NOMO-1 treated with DMSO at 0.1 percent for 48 hours (cell line): ENCODE measurements around the gene MB21D2.

Experiments
- DNase-seq: peaks from one replicate; lab custom pipeline; 2025; ENCODE audit not compliant: unreplicated experiment; lab: John Stamatoyannopoulos, UW

The MB21D2 gene

GRCh38 chr3:192927016-192927415 is 9.4 kb upstream of the MB21D2 start:
- no peak for DNase-seq

DNA sequence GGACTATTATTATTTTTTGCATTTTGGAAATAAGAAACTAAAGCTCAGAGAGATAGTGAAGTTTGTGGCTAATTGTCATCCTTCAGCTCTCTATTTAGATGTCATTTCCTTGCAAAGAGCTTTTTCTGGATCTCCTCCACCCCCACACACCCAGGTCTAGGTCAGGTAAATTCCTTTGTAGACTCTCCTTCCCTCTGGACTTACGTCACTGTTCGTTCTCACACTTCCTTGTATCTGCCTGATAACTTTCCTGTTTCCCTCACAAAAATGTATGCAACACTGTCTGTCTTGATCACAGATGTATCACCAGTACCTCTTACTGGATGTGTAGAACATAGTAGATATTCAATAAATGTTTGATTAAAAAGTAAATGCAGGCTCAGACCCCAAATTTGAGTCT is 6.1 kb upstream of the MB21D2 start:
- no peak for DNase-seq

- DNase-seq, result no peak
Measured at GRCh38 chr3:192921793-192922192, 4.1 kb upstream of the MB21D2 start.

DNA sequence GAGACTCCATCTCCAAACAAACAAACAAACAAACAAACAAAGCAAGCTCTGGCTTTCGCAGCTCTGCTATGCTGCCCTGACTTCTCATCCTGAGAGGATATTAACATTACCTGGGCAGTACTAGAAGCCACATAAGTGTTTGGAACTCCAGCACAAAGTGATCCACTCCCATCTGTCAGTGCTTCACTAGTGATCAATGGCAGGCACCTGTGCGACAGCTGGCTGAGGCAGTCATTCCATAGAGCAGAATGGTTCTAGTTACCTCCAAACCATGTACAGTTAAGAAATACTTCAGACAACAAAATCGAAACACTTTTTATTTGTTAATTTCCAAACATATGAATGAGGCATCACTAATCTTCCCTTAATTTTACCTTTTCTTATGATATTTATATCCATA is 2.8 kb upstream of the MB21D2 start:
- no peak for DNase-seq

- peak; percentile 82 for DNase-seq
Measured at GRCh38 chr3:192919901-192920300, 2.2 kb upstream of the MB21D2 start.

GRCh38 chr3:192918275-192918588 is 576 bp upstream of the MB21D2 start:
- no peak for DNase-seq

GRCh38 chr3:192917028-192917403 is 640 bp downstream of the MB21D2 start:
- peak; percentile 30 for DNase-seq

DNA sequence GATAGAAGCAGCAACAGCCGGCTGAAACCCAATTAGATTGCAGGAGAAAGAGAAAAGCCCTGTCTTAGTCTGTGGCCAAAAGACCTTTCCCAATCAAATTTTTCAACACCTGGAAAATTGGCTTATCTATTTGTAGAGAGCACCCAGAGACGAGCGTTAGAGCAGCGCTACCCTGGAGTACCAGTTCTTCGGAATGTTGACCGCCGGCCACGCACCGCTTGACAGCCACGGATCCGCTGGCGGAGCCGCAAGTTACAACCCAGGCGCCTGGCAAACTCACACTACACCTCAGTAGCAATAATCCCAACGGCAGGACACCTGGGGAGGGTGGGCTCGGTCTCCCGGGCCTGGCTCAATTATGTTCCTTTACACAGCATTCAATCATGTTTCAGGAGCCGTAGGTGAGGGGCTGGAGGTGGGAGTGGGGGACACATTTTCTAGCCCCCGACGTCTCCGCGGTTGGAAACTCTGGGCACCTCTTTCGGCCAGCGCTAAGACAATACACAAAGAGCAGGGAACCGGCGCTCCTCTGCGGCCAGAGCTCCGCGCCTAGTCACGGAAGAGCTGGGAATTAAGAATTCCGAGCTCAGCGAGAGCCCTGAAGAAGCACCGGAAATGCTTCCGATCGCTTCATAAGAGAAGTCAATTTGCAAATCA is 1.2 kb downstream of the MB21D2 start:
- DNase-seq, result no peak

DNA sequence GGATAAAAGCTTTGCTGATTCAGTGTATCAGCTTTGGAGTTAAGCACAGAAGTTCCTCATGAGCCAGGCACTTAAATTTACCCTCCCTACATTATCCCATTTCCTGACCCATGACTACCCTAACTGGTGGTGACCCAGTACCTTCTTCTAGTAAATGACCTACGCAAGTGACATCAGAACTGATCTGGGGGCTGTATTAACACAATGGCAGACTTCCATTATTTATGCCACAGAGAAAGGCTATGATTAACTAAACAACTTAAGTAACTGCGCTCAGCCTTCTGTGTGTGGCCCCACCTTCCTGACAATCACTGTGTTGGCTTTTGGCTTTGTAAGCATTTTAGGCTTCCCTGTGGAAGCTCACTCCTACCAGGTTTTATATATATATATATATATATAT is 1.9 kb downstream of the MB21D2 start:
- DNase-seq, result no peak

GRCh38 chr3:192915304-192915703 is 2.4 kb downstream of the MB21D2 start:
- peak; percentile 27 for DNase-seq

GRCh38 chr3:192914848-192915247 is 2.8 kb downstream of the MB21D2 start:
- no peak for DNase-seq

DNA sequence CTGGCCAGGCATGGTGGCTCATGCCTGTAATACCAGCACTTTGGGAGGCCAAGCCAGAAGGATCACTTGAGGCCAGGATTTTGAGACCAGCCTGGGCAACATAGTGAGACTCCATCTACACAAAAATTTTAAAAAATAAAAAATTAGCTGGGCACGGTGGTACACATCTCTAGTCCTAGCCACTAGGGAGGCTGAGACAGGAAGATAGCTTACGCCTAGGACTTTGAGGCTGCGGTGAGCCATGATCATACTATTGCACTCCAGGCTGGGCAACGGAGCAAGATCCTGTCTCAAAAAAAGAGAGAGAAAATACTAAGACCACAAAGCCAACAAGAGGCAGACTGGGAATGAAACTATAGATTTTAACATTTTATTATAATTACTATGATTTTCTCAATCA is 4.1 kb downstream of the MB21D2 start:
- DNase-seq, result no peak

DNA sequence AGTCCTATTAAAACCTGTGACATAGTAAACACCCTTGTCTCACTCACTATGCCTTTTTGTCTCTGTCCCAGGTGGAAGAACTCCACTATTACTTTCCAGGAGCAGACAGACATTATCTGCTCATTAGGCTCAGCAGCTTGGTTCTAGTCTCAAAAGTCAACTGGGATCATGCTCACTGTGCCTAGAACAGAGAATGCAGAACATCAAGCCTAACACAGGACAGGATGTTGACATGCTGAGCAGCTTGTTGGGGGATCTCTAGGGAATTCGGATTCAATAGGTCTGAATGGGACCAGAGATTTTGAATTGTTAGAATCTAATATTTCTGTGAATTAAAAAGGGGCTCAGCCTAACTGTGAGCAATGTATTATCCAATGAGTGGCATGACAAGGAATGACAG is 6.4 kb downstream of the MB21D2 start:
- DNase-seq, result no peak

DNA sequence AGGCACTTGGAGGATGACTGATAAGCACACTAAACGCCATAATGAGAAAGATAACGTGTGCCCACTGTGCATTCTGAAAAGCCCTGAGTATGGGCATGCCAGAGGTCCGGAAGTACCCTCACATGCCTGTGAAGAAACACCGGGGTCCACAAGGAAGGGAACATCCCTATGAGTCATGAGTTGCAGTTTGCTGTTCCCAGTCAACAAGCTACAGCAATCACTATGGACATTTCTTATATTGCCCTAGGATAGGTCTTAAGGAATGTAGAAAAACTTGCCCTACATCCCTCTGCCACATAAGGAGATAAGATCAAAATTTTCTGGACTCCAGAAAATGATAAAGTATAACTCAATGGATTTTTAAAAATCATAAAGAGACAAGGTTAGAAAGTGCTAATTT is 9.9 kb downstream of the MB21D2 start:
- no peak for DNase-seq

- DNase-seq, result no peak
Measured at GRCh38 chr3:192906940-192907339, 10.7 kb downstream of the MB21D2 start.

GRCh38 chr3:192905980-192906678 is 11.5 kb downstream of the MB21D2 start:
- no peak for DNase-seq

DNA sequence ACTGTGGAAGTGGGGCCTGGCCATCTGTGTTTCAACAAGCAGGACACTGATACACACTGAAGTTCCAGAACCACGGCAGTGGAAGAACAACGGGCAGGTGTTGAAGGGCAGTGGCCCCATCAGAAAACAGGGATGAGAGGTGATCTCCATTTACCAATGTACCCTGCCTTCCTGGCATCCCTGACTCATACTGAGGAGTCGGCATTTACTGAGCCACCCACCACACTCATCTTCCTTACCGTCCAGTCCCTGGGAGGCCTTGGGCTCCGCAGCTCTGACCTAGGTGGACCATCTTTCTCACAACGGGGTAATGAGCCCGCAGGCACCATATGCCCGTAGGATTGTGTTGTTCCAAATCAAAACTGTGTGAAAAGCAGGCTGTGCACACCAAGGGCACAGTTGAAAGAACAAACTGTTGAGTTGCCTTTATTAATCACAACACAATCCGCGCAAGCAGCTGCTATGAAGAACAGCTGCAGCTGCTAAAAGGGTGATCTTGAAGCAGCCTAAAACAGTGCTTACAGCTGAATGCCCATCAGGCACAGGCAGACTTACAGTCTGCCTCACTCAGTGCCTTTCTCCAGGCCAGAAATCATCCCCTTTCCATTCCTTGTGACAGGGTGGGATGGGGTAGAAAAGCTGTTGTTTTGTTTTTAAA is 12.9 kb downstream of the MB21D2 start:
- DNase-seq, result no peak

GRCh38 chr3:192902549-192902948 is 15.1 kb downstream of the MB21D2 start:
- DNase-seq, result no peak

DNA sequence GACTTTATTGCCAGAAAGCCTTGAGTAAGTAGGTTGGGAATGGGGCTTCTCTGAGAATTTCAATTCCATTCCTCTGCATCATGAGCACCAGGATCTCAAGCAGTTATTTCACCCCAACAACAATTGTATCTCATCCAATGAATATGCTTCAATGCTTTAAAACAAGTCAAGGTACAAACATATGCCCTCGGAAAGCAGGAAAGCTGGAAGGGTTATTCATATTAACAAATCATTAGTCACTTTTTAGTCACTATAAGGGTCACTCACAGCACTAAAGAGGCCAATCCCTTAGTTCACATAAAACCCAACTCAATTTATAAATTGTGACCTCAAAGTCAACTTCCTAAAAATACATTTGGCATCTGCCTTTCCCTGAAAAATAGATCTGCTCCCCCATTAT is 16.2 kb downstream of the MB21D2 start:
- DNase-seq, result no peak

DNA sequence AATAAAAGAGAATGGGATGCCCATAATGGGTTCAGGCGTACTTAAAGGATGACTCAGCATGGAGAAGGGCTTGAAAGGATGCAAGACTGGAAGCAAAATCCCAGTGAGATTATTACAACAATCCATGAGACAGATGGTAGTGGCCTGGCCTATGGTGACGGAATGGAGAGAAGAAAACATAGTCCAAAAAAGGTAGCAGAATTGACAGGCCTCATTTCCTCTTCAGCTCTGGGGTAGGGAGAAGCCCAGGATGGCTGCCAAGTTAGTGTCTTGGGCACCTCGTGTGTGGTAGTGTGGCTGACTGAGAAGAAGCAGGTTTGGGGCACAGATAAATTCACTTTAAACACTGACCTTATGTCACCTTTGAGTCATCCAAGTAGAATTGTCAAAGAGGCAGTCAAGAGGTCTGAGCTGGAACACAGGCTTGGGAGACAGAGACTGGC is 18.1 kb downstream of the MB21D2 start:
- DNase-seq, result no peak

GRCh38 chr3:192897005-192897404 is 20.7 kb downstream of the MB21D2 start:
- DNase-seq, result no peak

- DNase-seq, result no peak
Measured at GRCh38 chr3:192896208-192896607, 21.4 kb downstream of the MB21D2 start.

GRCh38 chr3:192894676-192895075 is 23.0 kb downstream of the MB21D2 start:
- DNase-seq, result no peak
